Suprapubic skin (tissue), 4 donors: ENCODE results near the gene CAPN9. TPM values are rescaled to one million over a fixed set of nuclear protein-coding genes. Genes with fewer than 3 reads are reported as not detected.

Experiments
- DNase-seq, 2 donors: peaks; one replicate each; pipeline ENCODE4 v3.0.0-alpha.2; 2019; ENCODE audit warnings: low spot score in 2 of 2
- H3K27ac ChIP-seq: fragments of 200-600 bp; sonication (generic); one replicate; pipeline ENCODE4 v1.5.1; 2019
- H3K27me3 ChIP-seq: fragments of 200-600 bp; sonication (generic); one replicate; pipeline ENCODE4 v1.5.1; 2019
- H3K36me3 ChIP-seq: fragments of 200-600 bp; sonication (generic); one replicate; pipeline ENCODE4 v1.5.1; 2019
- H3K4me1 ChIP-seq: fragments of 200-600 bp; sonication (generic); one replicate; pipeline ENCODE4 v1.5.1; 2019
- H3K4me3 ChIP-seq: fragments of 200-600 bp; sonication (generic); one replicate; pipeline ENCODE4 v1.5.1; 2019; ENCODE audit warnings: mild to moderate bottlenecking
- H3K9me3 ChIP-seq: fragments of 200-600 bp; sonication (generic); one replicate; pipeline ENCODE4 v1.5.1; 2019
- CTCF ChIP-seq, 2 donors: fragments of 200-600 bp in 1 of 2; fragments of 450-650 bp in 1 of 2; sonication (generic) in 1 of 2; IDR thresholded peaks; one replicate each; pipeline ENCODE4 v1.5.1; 2016 to 2019; ENCODE audit warnings: antibody characterized with exemption in 2 of 2, mild to moderate bottlenecking in 1 of 2, moderate library complexity in 1 of 2
- EP300 ChIP-seq: sonication (generic); formaldehyde crosslinking; IDR thresholded peaks from one replicate; pipeline ENCODE4 v1.6.1; 2017; ENCODE audit warnings: antibody characterized with exemption
- POLR2A ChIP-seq, 2 donors: fragments of 450-650 bp; IDR thresholded peaks; one replicate each; pipeline ENCODE4 v1.6.1; 2017; ENCODE audit warnings: antibody characterized with exemption in 2 of 2, mild to moderate bottlenecking in 2 of 2, moderate library complexity in 2 of 2
- POLR2AphosphoS5 ChIP-seq, 3 donors: sonication (generic); formaldehyde crosslinking; IDR thresholded peaks; one replicate each; pipeline ENCODE4 v1.6.1; 2017; ENCODE audit warnings: antibody characterized with exemption in 3 of 3
- WGBS: methylation state at CpG from one replicate; pipeline ENCODE4 v1.1.5; 2018; 5-methylcytosine and 5-hydroxymethylcytosine counted together
- total RNA-seq, 4 donors: library from RNA; depleted of rRNA; stranded (reverse); fragments of >200 nt; gene quantifications; one replicate each; pipeline ENCODE4 v1.1.0, GENCODE V29; 2016

Gene CAPN9
- total RNA-seq, 4 donors from 2014 or later = 0.48 to 4.2 TPM; not detected in 2

- Histone ChIP-seq H3K36me3 (no peaks in the 10 kb centered on the region), H3K27me3 (peaks cover 6% of the 10 kb centered on the region), H3K9me3 (no peaks in the 10 kb centered on the region), H3K4me1 (no peaks in the 10 kb centered on the region), H3K4me3 (no peak overlapping the region), H3K27ac (no peak overlapping the region)
- WGBS = 47% methylated on average over 2 of the region's 2 CpGs
- TF ChIP-seq POLR2AphosphoS5 (IDR thresholded peaks at IDR 0.05) (no peak), POLR2A (IDR thresholded peaks at IDR 0.05) (no peak), CTCF (IDR thresholded peaks at IDR 0.05) (no peak), EP300 (no peak)
- DNase-seq = no peak
Measured at GRCh38 chr1:230735447-230735846, 11.7 kb upstream of the CAPN9 start.

GRCh38 chr1:230737622-230738262 is 9.4 kb upstream of the CAPN9 start:
- H3K36me3 ChIP-seq = no peaks in the 10 kb centered on the region
- H3K27me3 ChIP-seq = peaks cover 6% of the 10 kb centered on the region
- no peaks in the 10 kb centered on the region for H3K4me1 ChIP-seq
- no peak overlapping the region for H3K27ac ChIP-seq
- H3K4me3 ChIP-seq = no peak overlapping the region
- 92% methylated on average over 3 of the region's 3 CpGs for WGBS
- H3K9me3 ChIP-seq = no peaks in the 10 kb centered on the region
- TF ChIP-seq CTCF (IDR thresholded peaks at IDR 0.05) (no peak), POLR2A (IDR thresholded peaks at IDR 0.05) (no peak), EP300 (no peak), POLR2AphosphoS5 (IDR thresholded peaks at IDR 0.05) (no peak)
- DNase-seq = no peak

- H3K9me3 ChIP-seq = no peaks in the 10 kb centered on the region
- 92% methylated on average over 12 of the region's 12 CpGs for WGBS
- no peak overlapping the region for H3K27ac ChIP-seq
- no peak for DNase-seq
- TF ChIP-seq POLR2A (IDR thresholded peaks at IDR 0.05) (no peak), CTCF (IDR thresholded peaks at IDR 0.05) (no peak), POLR2AphosphoS5 (IDR thresholded peaks at IDR 0.05) (no peak), EP300 (no peak)
- no peaks in the 10 kb centered on the region for H3K36me3 ChIP-seq
- H3K4me3 ChIP-seq = no peak overlapping the region
- H3K27me3 ChIP-seq = peaks cover 6% of the 10 kb centered on the region
- H3K4me1 ChIP-seq = no peaks in the 10 kb centered on the region
Measured at GRCh38 chr1:230739564-230740290, 7.5 kb upstream of the CAPN9 start.

GRCh38 chr1:230743899-230744298 is 3.3 kb upstream of the CAPN9 start:
- Histone ChIP-seq H3K4me3 (no peak overlapping the region), H3K9me3 (no peaks in the 10 kb centered on the region), H3K4me1 (no peaks in the 10 kb centered on the region), H3K27me3 (no peaks in the 10 kb centered on the region), H3K36me3 (no peaks in the 10 kb centered on the region), H3K27ac (no peak overlapping the region)
- no peak for DNase-seq
- WGBS = 70% methylated on average over 2 of the region's 2 CpGs
- TF ChIP-seq POLR2AphosphoS5 (IDR thresholded peaks at IDR 0.05) (no peak), EP300 (no peak), POLR2A (IDR thresholded peaks at IDR 0.05) (no peak), CTCF (IDR thresholded peaks at IDR 0.05) (no peak)

GRCh38 chr1:230744382-230744781 is 2.8 kb upstream of the CAPN9 start:
- H3K4me1 ChIP-seq = no peaks in the 10 kb centered on the region
- H3K27me3 ChIP-seq = no peaks in the 10 kb centered on the region
- DNase-seq = no peak
- H3K4me3 ChIP-seq = no peak overlapping the region
- no peak overlapping the region for H3K27ac ChIP-seq
- TF ChIP-seq CTCF (IDR thresholded peaks at IDR 0.05) (no peak), POLR2A (IDR thresholded peaks at IDR 0.05) (no peak), POLR2AphosphoS5 (IDR thresholded peaks at IDR 0.05) (no peak), EP300 (no peak)
- H3K9me3 ChIP-seq = no peaks in the 10 kb centered on the region
- H3K36me3 ChIP-seq = no peaks in the 10 kb centered on the region
- WGBS = 65% methylated on average over 5 of the region's 5 CpGs
